GM12878 (cell line): ENCODE data around the gene FOXK1. TPM values are rescaled to one million over a fixed set of nuclear protein-coding genes. Genes with fewer than 3 reads are reported as not detected.

Source experiments
- ATAC-seq: fragments of 200-7000 bp; cut with Tn5 transposase; 3 replicates; pipeline ENCODE4 v1.9.1; 2020; ENCODE audit warnings: mild to moderate bottlenecking, moderate library complexity
- BruUV-seq: library from RNA; stranded (reverse); fragments of 400-500 nt; replicated peaks from 2 replicates; lab custom pipeline; 2021; lab: Mats Ljungman, UMichigan
- CTCF ChIA-PET: fragments of 300-600 bp; sonication (Branson Sonifier 250); formaldehyde crosslinking; extraction: SDS; loops from one replicate; lab custom pipeline; 2021; ENCODE audit warnings: inconsistent platforms; lab: Yijun Ruan, JAX
- POLR2A ChIA-PET: fragments of 350-600 bp; formaldehyde crosslinking; extraction: SDS; loops from one replicate; lab custom pipeline; 2021; ENCODE audit warnings: inconsistent platforms; lab: Charles Lee
- RAD21 ChIA-PET: fragments of 300-600 bp; sonication (Branson Sonifier 250); formaldehyde crosslinking; loops from one replicate; lab custom pipeline; 2023; ENCODE audit warnings: antibody characterized with exemption; ENCODE audit not compliant: unreplicated experiment; lab: Charles Lee
- SMC1A ChIA-PET: fragments of 300-600 bp; sonication (Branson Sonifier 250); formaldehyde crosslinking; loops from one replicate; lab custom pipeline; 2023; ENCODE audit not compliant: unreplicated experiment, uncharacterized antibody; lab: Charles Lee
- DNase-seq: peaks from one replicate; pipeline ENCODE4 v3.0.0-alpha.2; 2011; ENCODE audit warnings: low read depth, low spot score
- FAIRE-seq: peaks from 3 replicates; lab custom pipeline; 2011; peaks lifted over from hg19 to GRCh38; lab: Jason Lieb, UNC
- H2AFZ ChIP-seq: 2 replicates; pipeline ENCODE4 v1.6.0; 2011; ENCODE audit warnings: low read depth, low read length, control low read depth; ENCODE audit not compliant: control insufficient read depth
- H3K27ac ChIP-seq: 2 replicates; pipeline ENCODE4 v1.5.1; 2011; ENCODE audit warnings: control low read depth; ENCODE audit not compliant: control insufficient read depth, insufficient read depth
- H3K27me3 ChIP-seq, 2 experiments: replicated peaks in 1 of 2; 2 replicates each; pipeline versions ENCODE4 v1.6.0 to v1.6.1; 2011; ENCODE audit warnings: low read length in 1 of 2; ENCODE audit not compliant: control insufficient read depth in 2 of 2, insufficient read depth in 2 of 2
- H3K36me3 ChIP-seq, 2 experiments: 2 replicates each; pipeline ENCODE4 v1.5.1; 2011; ENCODE audit warnings: low read length in 1 of 2; ENCODE audit not compliant: control insufficient read depth in 2 of 2, insufficient read depth in 2 of 2
- H3K4me1 ChIP-seq: 2 replicates; pipeline ENCODE4 v1.6.1; 2011; ENCODE audit warnings: mild to moderate bottlenecking, low read length, moderate library complexity, mixed read lengths; ENCODE audit not compliant: control insufficient read depth, insufficient read depth
- H3K4me2 ChIP-seq: 2 replicates; pipeline ENCODE4 v1.6.0; 2011; ENCODE audit warnings: control low read depth; ENCODE audit not compliant: control insufficient read depth, insufficient read depth
- H3K4me3 ChIP-seq: fragments of 200-600 bp; sonication (generic); 2 replicates; pipeline ENCODE4 v1.5.1; 2016
- H3K79me2 ChIP-seq: 2 replicates; pipeline ENCODE4 v1.6.0; 2011; ENCODE audit warnings: low read length; ENCODE audit not compliant: control insufficient read depth, insufficient read depth
- H3K9ac ChIP-seq: 2 replicates; pipeline ENCODE4 v1.8.0; 2011; ENCODE audit warnings: low read length, control low read depth, mixed read lengths; ENCODE audit not compliant: control insufficient read depth, insufficient read depth
- H3K9me3 ChIP-seq: replicated peaks from 3 replicates; pipeline ENCODE4 v1.5.1; 2011; ENCODE audit warnings: mild to moderate bottlenecking, low read length; ENCODE audit not compliant: control insufficient read depth, insufficient read depth
- H4K20me1 ChIP-seq: 2 replicates; pipeline ENCODE4 v1.6.0; 2011; ENCODE audit not compliant: control insufficient read depth, insufficient read depth
- BCLAF1 ChIP-seq: fragments of 450-650 bp; IDR thresholded peaks from 2 replicates; pipeline ENCODE4 v1.6.1; 2017; ENCODE audit warnings: antibody characterized with exemption, mild to moderate bottlenecking, moderate library complexity
- BMI1 ChIP-seq: fragments of 450-650 bp; IDR thresholded peaks from 2 replicates; pipeline ENCODE4 v1.6.1; 2016; ENCODE audit warnings: mild to moderate bottlenecking, moderate library complexity, borderline replicate concordance
- CTCF ChIP-seq, 3 experiments: IDR thresholded peaks in 2 of 3; conservative IDR thresholded peaks in 1 of 3; 2 replicates each; pipeline ENCODE4 v1.5.1; 2011; ENCODE audit warnings: low read depth in 3 of 3, low read length in 3 of 3, mild to moderate bottlenecking in 3 of 3, control low read depth in 2 of 3, moderate library complexity in 2 of 3, inconsistent platforms in 1 of 3, mixed read lengths in 1 of 3; ENCODE audit not compliant: control insufficient read depth in 2 of 3, insufficient read depth in 1 of 3; ENCODE audit errors: extremely low read depth in 1 of 3
- EP300 ChIP-seq, 2 experiments: fragments of 150-350 bp in 1 of 2; IDR thresholded peaks; 2 replicates each; pipeline ENCODE4 v1.6.1; 2011 to 2012; ENCODE audit warnings: low read depth in 2 of 2, low read length in 2 of 2, borderline replicate concordance in 1 of 2, improper control_type of control experiment in 1 of 2, inconsistent platforms in 1 of 2; ENCODE audit not compliant: control insufficient read depth in 1 of 2
- IRF3 ChIP-seq: fragments of 450-650 bp; IDR thresholded peaks from 2 replicates; pipeline ENCODE4 v1.6.1; 2014; ENCODE audit warnings: mild to moderate bottlenecking
- NR2C1 ChIP-seq: fragments of 450-650 bp; IDR thresholded peaks from 2 replicates; pipeline ENCODE4 v1.6.1; 2017; ENCODE audit warnings: antibody characterized with exemption, mild to moderate bottlenecking, moderate library complexity
- WGBS: methylation state at CpG from one replicate; pipeline ENCODE4 v1.1.6; 2016; ENCODE audit warnings: low lambda C conversion rate; ENCODE audit not compliant: insufficient replicate concordance, insufficient coverage; ENCODE audit errors: missing lambda C conversion rate; 5-methylcytosine and 5-hydroxymethylcytosine counted together
- in situ Hi-C: fragments of 300-500 bp; cut with MboI; formaldehyde crosslinking; loops from 9 replicates; pipeline ENCODE4 v1.14.3; 2018; ENCODE audit warnings: mixed read lengths
- intact Hi-C: fragments of 100-400 bp; cut with micrococcal nuclease; formaldehyde crosslinking; loops from one replicate; pipeline ENCODE4 v1.14.2; 2022; ENCODE audit not compliant: unreplicated experiment
- polyA plus RNA-seq, 11 experiments: library from polyadenylated mRNA; depleted of rRNA in 4 of 11; unstranded in 6 of 11; stranded (reverse) in 5 of 11; fragments of >200 nt; fragmentation: Nextera tagmentation in 4 of 11; fragmentation: Illumina TruSeq in 1 of 11; extraction: Ambion mirVana in 4 of 11; extraction: Trizol in 1 of 11; gene quantifications; 1 replicate in 1 of 11; 2 replicates in 10 of 11; pipeline versions ENCODE4 v1.2.1 to v1.2.3, GENCODE V29; 2011 to 2016; ENCODE audit warnings: inconsistent platforms in 2 of 11, missing spikeins in 2 of 11, low read depth in 1 of 11
- total RNA-seq, 4 experiments: library from RNA; depleted of rRNA in 3 of 4; stranded (reverse); fragments of >200 nt in 3 of 4; fragmentation: Illumina TruSeq in 1 of 4; extraction: Trizol in 1 of 4; gene quantifications; 2 replicates each; pipeline versions ENCODE4 v1.2.1 to v1.2.3, GENCODE V29; 2013 to 2021

FOXK1 gene
- total and polyA plus RNA-seq, 10 of the 15 experiments (the other 5 are each of a cell fraction or from before 2014, with no cell fraction given): 0.24 to 31.8 (median 4.5) TPM

- H3K4me3 ChIP-seq: no peak overlapping the region
- ATAC-seq (no peak), DNase-seq (no peak), FAIRE-seq (no peak)
- no peak overlapping the region for H2AFZ ChIP-seq
- no peaks in the 10 kb centered on the region for H4K20me1 ChIP-seq
- H3K4me1 ChIP-seq: peaks cover 4% of the 10 kb centered on the region
- CTCF ChIA-PET: no interaction called here
- no peaks in the 10 kb centered on the region for H3K27me3 ChIP-seq
- H3K36me3 ChIP-seq: peaks cover 6 to 12% of the 10 kb centered on the region in 2 experiments; a peak in 3 of 4 replicates
- H3K4me2 ChIP-seq: no peak overlapping the region
- RAD21 ChIA-PET: no interaction called here
- H3K79me2 ChIP-seq: peaks cover 2% of the 10 kb centered on the region
- TF ChIP-seq EP300 (IDR thresholded peaks at IDR 0.05; ENCODE audit: borderline replicate concordance in 1 of 2, control insufficient read depth in 1 of 2, low read depth in 2 of 2, low read length in 2 of 2) (no peak), NR2C1 (no peak), CTCF (IDR thresholded peaks at IDR 0.05 in 2 of 3, conservative IDR thresholded peaks at IDR 0.05 in 1 of 3; ENCODE audit: control insufficient read depth in 2 of 3, extremely low read depth in 1 of 3, insufficient read depth in 1 of 3, low read depth in 3 of 3, low read length in 3 of 3) (no peak), IRF3 (no peak), BCLAF1 (no peak), BMI1 (no peak)
- intact Hi-C loops: no loop called here
- in situ Hi-C loops: no loop called here
- POLR2A ChIA-PET: no interaction called here
- no peaks in the 10 kb centered on the region for H3K9me3 ChIP-seq
- H3K9ac ChIP-seq: no peak overlapping the region
- SMC1A ChIA-PET: no interaction called here
- BruUV-seq: no TSS peak
- no peak overlapping the region for H3K27ac ChIP-seq
- 14% methylated on average over 16 of the region's 16 CpGs for WGBS
These were observed 57.5 kb downstream of the FOXK1 start for GRCh38 chr7:4739528-4739992.
